Retinal pigment epithelial cell (primary cell): ENCODE data around the gene RMND5B.
A peak's percentile ranks its signal among the peaks of the same experiment; 100 is the strongest.

Experiments
- DNase-seq: peaks from one replicate; pipeline ENCODE4 v3.0.0-alpha.2; 2010; ENCODE audit warnings: low read depth
- H3K4me3 ChIP-seq: 2 replicates; pipeline ENCODE4 v1.5.1; 2011; ENCODE audit warnings: mild to moderate bottlenecking, low read length, control low read depth, moderate library complexity
- TF ChIP-seq, protein P1 (sequence below): conservative IDR thresholded peaks from 2 replicates; pipeline ENCODE4 v1.5.1; 2011; ENCODE audit warnings: low read depth, low read length, control low read depth, inconsistent platforms

RMND5B gene

DNA sequence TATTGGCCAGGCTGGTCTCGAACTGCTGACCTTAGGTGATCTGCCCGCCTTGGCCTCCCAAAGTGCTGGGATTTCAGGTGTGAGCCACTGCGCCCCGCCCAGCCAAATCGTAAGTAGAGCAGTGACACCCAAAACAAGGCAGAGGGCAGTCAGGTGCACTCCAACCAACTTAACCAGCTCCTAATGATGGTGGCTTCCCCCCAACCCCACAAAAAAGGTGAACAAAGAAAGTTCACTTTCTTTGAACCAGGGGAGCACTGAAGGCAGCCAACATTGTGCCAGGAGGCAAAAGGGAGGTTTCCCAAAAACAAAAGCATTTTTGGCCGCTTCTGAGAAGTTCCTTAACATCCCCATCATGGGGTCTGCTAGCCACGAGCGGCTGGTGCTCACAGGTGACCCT, 46.8 kb downstream of the RMND5B start:
- TF ChIP-seq, protein P1, sequence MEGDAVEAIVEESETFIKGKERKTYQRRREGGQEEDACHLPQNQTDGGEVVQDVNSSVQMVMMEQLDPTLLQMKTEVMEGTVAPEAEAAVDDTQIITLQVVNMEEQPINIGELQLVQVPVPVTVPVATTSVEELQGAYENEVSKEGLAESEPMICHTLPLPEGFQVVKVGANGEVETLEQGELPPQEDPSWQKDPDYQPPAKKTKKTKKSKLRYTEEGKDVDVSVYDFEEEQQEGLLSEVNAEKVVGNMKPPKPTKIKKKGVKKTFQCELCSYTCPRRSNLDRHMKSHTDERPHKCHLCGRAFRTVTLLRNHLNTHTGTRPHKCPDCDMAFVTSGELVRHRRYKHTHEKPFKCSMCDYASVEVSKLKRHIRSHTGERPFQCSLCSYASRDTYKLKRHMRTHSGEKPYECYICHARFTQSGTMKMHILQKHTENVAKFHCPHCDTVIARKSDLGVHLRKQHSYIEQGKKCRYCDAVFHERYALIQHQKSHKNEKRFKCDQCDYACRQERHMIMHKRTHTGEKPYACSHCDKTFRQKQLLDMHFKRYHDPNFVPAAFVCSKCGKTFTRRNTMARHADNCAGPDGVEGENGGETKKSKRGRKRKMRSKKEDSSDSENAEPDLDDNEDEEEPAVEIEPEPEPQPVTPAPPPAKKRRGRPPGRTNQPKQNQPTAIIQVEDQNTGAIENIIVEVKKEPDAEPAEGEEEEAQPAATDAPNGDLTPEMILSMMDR = no peak
- H3K4me3 ChIP-seq = no peak overlapping the region
- DNase-seq = no peak

DNA sequence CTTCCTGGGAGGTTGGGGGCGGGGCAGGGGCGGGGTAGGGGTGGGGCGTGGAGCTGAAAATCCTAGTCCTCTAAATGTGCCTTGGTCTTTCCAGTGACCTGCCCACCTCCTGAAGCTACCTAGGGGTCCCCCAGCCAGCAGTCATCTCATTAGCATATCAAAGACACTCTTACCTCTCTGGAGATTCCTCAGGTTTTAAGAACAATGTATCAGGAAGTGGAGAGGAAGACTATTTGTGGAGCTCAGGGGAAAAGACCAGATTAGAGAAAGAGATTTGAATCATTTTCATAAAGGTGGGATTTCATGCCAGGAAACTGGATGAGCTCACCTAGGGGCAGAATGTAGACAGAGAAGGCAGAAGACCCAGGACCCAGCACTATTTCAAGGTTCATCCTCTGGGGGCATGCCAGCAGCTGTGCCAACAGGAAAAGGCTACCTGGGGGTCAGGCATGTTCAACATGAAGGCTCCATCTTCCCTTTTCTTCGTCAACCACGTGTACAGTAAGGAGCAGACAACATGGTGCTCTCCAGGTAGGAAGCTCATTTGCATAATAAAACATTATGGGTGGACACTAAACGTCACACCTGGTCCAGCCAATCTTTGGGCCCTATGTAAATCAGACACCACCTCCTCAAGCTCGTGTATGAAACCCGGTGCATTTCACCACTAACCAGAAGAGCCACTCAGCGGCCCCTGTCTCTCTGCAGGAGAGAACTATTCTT, 49.5 kb downstream of the RMND5B start:
- TF ChIP-seq, protein P1 = no peak

DNA sequence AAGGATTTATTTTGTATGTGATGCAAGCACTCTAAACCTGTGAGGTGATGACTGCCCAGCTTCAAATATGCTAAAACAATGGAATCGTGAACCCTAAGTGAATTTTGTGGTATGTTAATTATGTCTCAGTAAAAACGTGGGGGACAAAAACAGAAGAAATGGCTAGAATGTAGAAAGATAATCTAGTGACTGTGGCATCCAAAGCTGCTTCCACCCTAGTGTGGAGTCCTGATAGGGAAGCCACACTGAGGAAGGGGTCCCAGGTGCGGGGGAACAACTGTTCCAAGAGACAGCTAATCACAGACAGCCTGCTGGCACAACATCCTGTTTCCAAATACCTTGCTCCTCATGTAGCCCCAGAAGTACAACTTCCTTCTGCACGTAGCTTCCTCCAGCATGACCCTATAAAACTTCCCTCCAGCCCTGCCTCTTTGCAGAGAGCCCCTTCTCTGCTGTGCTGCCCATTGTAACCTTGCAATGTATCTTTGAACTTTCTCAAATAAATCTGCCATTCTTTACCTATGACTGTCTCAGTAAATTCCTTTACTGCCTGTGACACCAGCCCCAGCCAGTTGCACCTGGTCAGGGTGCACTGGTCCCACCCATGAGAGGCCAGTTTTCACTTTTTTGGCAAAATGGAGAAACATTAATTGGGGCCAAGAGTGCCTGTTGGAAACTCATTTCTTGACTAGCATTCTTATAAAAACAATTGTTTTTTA, 51.5 kb downstream of the RMND5B start:
- H3K4me3 ChIP-seq = no peak overlapping the region
- TF ChIP-seq, protein P1 = no peak
- DNase-seq = no peak

More for the DNA sequence above, 49.5 kb downstream of the RMND5B start:
- H3K4me3 ChIP-seq = no peak overlapping the region
- no peak for DNase-seq

DNA sequence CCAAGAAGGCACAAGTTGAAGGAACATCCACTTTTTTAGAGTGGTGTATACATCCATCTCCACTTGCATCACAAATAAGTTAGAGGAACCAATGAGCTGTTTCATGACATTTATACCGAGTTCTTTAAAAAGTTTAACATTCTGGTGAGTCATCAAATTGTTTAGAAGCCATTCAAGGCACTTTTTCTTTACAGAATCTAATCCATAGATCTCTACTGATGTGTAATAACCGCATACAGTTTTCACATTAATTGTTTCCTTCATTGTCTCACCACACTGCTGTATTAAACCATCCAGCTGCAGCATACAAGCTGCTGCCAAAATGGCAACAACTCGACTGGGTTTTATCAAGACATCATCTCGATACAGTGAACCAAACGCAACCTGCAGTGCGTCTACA, 55.6 kb downstream of the RMND5B start:
- no peak for DNase-seq
- TF ChIP-seq, protein P1 = no peak
- no peak overlapping the region for H3K4me3 ChIP-seq

DNA sequence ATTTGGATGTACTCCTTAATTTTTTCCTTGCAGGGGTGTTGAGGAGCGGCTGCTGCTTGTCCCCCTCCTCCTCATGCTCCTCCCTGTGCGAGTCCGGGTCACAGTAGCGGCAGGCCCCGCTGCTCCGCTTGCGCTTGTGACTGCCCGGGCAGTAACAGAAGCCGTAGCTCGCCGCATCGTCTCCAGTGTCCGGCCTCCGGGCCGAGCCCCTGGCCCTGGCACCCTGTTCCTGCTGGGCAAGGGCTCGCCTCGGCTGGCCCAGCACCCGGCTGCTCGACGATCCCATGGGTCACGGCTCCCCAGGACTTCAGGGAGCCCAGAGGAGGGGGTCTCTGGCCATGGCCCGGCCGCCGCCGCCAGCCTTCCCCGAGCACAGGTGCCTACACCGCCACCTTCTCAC, 56.2 kb downstream of the RMND5B start, which contains the start of gene GMCL2:
TSS of gene GMCL2 (minus strand) at position 358 of the 400 bp plus-strand sequence. CDS start at position 286, 72 bp downstream.
- peak within 1 kb of the TSS; percentile 29 for H3K4me3 ChIP-seq
- DNase-seq = no peak
- TF ChIP-seq, protein P1 = no peak

DNA sequence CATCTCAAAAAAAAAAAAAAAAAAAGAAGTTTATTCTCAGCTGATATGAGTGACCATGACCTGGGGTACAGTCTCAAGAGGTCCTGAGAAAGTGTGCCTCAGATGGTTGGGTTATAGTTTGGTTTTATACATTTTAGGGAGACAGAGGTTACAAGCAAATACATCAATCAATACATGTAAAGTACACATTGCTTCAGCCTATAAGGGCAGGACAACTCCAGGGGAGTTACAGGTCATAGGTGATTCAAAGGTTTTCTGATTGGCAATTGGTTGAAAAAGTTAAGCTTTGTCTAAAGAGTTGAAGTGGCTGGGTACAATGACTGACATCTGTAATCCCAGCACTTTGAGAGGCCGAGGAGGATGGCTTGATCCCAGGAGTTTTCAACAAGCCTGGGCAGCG, 58.6 kb downstream of the RMND5B start:
- no peak for DNase-seq
- TF ChIP-seq, protein P1 = no peak

More for the DNA sequence above, 58.6 kb downstream of the RMND5B start:
- no peak overlapping the region for H3K4me3 ChIP-seq
